C1 segment of cervical spinal cord (tissue), 14 donors: ENCODE measurements around the gene WFDC1.

ENCODE experiments used
- DNase-seq, 14 donors: peaks; one replicate each; lab custom pipeline; 2025; lab: John Stamatoyannopoulos, UW

The WFDC1 gene, protein sequence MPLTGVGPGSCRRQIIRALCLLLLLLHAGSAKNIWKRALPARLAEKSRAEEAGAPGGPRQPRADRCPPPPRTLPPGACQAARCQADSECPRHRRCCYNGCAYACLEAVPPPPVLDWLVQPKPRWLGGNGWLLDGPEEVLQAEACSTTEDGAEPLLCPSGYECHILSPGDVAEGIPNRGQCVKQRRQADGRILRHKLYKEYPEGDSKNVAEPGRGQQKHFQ

DNA sequence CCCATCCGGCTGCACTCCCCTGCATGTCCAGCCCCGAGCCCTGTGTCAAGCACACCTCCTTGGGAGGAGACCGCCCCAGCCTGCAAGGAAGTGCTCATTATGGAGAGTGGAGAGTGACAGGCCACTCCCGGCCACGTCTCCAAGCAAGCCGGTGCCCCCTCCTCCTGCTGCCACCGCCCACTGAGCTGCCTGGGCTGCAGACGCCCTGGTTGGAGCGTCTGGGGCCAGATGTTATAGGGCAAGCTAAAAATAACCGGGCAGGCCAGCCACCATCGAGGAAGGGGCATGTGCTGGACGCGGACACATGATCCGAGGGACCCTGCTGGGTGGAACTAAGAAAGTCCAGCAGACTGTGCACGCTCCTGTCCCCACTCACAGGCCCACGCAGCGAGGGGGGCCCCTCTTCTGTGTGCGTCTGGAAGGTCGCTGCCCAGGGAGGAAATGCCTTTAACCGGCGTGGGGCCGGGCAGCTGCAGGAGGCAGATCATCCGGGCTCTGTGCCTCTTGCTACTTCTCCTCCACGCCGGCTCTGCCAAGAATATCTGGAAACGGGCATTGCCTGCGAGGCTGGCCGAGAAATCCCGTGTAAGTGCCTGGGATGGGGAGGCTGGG, at the start of gene WFDC1:
TSS of gene WFDC1 (plus strand) at position 348 of the 612 bp plus-strand sequence. CDS start at position 442, 94 bp downstream.
- DNase-seq, result peak in 7 of 14 donors; percentile 6 to 45 (median 18)

DNA sequence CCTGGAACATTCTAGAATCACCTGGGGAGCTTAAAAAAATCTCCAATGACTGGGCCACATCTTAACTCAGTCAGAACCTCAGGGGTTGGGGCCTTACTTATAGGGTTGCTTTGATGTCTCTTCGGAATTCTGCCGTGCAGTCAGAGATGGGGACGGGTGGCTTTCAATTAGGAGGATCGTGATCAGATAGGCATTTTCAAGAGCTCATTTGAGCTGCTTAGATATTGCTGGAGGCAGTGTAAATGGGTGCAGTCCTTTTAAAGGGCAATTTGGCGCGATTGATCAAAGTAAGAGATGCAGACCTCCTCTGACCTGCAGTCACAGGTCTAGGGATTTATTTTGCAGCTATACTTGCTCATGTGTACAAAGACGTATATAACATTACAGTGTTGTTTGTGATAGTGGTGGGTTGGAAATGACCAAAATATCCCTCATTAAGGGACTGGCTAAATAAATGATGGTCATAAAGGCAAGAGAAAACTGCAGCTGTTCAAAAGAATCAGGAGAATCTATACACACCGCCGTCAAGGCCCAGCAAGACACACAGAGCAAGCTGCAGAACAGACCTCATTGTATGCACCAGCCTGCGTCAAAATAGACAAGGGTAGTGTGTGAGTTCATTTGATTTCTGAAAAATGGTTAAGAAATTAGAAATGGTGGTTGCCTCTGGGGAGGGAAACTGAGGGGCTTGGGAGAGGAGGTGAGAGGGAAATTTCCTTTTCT, 48.6 kb upstream of the WFDC1 start:
- DNase-seq, result no peak

DNA sequence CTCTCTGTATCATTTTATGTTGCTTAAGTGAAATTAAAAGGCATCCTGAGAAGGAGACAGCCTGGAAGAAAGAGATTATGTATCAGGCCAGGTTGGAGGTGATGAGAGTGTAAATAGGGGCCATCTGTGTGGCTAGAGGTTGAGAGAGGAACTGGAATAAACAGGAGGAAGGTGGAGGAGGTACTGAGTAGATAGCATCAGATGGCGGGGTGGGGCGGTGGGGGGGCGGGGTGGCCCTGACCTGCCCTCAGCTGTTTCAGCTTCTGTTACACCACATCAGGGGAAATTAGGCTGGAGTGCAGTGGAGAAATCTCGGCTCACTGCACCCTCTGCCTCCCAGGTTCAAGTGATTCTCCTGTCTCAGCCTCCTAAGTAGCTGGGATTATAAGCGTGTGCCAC, 48.0 kb upstream of the WFDC1 start:
- no peak for DNase-seq

DNA sequence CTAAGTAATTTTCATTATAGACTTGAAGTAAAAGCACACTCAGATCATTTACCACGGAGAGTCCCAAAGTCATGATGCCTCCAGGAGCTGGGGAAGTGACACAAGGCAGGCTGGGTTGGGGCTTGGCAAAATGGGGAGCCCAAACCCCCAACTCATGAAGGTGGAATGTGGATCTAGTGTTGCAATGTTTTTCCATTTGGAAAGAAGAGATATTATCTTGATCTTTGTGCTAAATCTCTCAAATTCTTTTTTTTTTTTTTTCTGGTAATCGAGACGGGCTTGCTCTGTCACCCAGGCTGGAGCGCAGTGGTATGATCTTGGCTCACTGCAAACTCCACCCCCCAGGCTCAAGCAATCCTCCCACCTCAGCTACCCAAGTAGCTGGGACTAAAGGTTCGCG, 47.3 kb upstream of the WFDC1 start:
- no peak for DNase-seq

DNA sequence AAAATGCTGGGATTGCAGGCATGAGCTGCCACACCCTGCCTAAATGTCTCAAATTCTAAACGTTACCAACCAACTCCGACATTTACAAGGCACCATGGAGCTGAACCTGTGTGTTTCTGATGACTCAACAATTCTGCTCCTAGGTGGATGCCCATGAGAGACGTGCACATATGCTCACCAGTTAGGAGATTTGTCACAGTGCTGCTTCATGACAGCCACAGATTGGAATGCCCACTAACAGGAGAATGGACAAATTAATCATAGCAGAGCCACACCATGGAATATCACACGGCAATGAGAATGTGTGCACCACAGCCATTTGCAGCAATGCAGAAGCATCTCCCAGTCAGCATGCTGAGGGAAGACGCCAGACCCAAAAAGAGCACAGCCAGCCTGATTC, 46.8 kb upstream of the WFDC1 start:
- DNase-seq, result no peak

DNA sequence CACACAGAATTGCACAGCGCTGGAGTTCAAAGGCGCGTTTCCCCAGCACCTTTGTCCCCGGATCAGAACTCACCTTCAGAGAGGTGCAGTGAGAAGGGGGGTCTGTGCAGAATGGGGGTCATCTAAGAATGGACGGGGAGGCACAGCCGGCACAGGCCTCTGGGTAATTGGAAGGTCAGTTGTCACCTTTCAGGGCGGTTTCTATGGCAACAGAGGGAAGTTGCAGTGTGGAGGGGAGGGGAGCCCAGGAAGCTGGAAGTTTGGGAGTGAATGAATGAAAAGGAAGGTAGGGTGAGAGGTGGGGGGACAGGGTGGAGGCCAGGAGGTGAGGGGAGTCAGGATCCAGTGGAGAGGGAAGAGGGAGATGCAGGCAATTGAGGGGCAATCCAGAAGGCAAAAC, 42.5 kb upstream of the WFDC1 start:
- DNase-seq, result no peak

DNA sequence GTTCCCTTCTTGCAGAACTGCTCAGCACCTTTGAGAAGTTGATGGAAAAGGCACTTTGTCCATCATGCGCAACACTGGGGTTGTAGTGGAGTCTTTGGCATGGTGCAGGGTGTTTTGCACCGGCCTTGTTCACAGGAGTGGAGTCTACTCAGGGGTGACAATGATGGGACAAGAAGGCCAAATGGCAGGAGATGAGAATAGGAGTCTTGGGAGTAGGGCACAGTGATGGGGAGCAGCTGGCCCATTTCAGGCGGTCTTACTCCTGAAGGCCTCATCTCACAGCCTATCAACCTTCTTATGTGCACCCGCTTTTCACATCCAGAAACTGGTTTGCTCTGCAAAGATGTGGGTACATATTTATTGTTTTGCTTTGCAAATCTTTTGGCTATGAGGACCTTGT, 41.5 kb upstream of the WFDC1 start:
- no peak for DNase-seq

DNA sequence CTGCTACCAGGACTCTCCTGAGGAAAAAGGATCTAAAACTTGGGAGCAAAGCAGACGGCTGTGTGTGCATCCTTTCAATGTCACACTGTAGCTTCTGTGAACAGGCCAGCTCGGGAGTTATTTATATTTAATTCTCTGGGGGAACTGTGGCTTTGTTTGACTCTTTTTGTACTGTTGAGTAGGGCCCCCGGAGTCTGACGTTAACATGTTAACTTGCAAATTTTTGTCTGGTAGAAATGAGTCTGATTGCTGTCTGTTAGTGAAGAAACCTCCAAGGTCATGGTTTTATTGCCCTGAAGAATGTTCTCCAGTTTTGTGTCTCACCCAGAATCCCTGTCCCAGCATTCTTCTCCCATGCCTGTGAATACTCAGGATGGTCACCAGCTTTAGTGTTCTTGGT, 40.6 kb upstream of the WFDC1 start:
- no peak for DNase-seq

DNA sequence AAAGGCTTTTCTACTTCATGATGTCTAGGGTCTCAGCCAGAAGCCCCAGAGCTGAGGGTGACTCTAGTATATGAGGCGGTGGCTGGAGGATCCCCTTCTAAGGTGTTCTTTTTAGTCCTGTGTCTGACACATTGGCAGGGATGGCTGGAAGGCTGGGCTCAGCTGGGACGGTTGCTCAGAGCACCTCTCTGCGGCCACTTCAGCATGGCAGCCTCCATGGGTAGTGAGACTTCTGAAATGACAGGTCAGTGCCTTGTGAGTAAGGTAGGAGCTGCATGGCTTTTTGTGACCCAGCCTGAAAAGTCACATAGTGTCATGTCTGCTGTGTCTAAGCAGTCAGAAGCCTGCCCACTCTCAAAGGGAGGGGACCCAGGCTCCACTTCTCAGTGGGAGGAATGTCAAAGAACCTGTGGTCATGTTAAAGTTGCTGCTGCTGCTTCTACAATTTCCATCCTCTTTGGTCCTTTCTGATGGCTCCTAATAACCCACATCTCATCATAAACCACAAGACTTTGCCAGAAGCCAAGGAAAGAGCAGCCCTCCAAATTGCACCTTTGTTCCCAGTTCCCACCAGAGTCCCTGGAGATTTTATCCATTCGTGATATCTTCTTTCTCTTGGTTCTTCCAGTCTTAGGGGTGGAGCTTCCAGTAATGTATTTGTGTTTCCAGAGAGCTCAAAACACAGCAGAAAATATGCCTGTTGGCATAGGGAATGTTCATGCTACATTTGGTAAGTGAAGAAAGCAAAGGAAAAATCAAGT, 39.4 kb upstream of the WFDC1 start:
- DNase-seq, result no peak

DNA sequence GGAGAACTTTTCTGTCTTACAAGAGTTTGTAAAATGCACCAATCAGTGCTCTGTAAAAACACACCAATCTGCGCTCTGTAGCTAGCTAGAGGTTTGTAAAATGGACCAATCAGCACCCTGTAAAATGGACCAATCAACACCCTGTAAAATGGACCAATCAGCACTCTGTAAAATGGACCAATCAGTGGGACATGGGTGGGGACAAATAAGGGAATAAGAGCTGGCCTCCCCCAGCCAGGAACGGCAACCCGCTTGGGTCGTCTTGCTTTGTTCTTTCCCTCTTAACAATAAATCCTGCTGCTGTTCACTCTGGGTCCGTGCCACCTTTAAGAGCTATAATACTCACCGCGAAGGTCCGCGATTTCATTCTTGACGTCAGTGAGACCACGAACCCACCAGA, 36.4 kb upstream of the WFDC1 start:
- no peak for DNase-seq

DNA sequence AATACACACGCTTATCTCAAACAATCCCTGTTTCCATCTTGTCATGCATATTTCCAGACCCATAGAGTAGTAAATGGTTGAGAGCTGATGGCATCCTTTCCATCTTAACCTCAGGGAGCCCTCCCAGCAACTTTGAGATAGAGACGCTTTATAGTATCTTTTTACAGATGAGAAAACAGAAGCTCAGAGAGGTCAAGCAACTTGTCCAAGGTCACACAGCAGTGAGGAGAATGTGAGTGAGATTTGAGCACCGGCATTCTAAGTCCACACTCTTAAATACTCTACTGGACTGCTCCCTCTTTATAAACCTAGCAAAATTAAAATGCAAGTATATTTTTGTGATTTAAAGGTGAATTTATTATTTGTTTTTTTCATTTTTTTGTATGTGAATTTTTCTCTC, 35.0 kb upstream of the WFDC1 start:
- no peak for DNase-seq

DNA sequence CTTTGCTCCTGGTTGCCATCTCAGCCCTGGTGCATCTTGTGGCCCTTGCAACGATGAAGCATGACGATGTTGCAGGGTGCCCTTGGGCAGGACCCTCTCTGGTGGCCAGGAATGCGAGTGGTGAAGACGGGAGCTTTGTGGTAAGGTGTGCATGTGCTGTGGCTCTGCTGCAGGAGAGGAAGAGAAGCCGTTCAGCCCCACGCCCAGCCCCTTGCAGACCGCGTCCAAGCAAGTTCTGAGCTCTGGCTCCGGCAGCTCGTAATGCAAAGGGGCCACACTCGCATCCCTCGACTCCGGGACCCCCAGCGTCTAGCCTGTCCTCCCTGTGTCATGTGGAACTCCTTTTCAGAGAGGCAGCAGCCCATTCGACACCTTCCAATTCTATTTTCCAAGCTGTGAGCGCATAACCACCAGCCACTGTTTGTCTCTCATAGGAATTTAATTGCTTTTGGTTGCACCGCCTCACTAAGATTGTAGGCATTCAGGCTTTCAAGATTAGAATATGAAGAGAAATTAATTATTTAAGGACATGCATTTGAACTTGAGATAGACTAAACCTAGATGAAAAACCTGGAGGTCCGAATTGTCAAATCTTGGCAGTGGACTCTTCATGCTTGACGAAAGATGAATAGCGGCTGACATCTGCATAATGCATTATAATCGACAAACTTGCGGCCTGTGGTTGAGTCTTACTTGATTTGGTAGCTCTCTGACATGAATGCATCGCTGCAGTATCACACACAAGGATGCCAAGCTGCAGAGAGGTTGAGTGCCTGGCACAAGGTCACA, 33.7 kb upstream of the WFDC1 start:
- DNase-seq, result no peak

DNA sequence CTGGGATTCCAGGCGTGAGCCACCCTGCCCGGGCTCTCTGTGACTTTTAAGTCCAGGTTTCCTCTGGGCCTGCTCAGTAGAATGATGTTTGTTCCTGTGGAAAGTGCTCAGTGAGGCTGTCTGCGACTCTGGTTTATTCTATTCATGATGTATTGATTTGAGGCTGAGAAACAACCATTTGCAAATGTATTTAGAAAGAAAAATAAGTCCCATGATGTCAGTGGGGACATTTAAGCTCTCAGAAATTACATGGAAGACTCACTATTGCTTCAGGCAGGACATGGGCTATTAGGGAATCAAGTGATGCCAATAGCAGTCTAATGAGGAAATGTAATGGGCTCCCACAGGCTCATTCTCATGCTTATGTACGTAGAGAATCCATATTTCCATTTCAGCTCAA, 32.6 kb upstream of the WFDC1 start:
- DNase-seq, result no peak

DNA sequence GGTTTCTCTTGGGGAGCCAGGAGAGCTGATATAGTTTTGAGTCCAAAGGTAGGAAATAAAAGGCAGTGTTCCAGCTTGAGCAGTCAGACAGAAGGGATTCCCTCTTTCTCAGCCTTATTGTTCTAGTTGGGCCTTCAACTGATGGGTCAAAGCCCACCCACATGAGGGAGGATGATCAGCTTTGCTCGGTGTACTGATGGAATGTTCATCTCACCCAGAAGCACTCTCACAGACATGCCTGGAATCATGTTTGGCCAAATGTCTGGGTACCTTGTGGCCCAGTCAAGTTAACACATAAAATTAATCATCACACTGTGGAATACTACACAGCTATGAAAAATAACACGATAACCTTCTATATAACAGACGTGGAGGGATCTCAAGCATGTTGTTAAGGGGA, 31.7 kb upstream of the WFDC1 start:
- no peak for DNase-seq

DNA sequence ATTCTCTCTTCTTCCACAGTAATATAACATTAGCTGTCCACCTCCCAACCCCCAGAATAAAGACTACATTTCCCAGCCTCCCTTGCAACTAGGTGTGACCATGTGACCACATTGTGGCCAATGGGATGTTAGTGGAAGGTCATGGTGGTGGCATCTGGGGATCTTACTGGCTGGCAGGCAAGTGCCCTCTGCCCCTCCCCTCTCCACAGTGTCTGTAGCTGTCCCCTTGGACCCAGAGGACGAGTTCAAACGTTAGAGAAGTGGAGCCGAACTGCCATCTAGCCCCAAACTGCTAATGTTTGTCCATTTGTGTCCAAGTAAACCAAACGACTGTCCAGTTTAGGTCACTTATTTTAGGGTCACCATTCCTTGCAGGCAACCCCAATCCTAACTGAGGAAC, 28.2 kb upstream of the WFDC1 start:
- DNase-seq, result peak in 11 of 14 donors; percentile 4 to 66 (median 34)

DNA sequence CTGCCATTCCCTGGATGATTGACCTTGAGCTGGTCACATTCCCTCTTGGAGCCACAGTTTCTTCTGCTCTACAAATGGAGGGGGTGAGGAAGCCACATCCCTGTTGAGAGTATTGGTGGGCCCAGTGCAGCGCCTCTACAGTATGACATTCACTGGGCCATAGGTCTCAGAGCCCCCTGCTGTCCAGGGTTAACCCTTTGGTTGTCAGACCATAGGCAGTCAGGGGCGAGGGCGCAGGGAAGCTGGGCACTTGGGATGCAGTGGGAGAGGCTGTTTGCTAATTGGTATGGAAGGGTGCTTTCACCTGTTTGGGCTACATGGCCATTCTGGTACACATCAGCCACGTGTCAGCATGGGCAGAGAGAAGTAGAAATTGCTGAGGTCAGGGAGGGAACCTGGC, 27.3 kb upstream of the WFDC1 start:
- DNase-seq, result no peak

DNA sequence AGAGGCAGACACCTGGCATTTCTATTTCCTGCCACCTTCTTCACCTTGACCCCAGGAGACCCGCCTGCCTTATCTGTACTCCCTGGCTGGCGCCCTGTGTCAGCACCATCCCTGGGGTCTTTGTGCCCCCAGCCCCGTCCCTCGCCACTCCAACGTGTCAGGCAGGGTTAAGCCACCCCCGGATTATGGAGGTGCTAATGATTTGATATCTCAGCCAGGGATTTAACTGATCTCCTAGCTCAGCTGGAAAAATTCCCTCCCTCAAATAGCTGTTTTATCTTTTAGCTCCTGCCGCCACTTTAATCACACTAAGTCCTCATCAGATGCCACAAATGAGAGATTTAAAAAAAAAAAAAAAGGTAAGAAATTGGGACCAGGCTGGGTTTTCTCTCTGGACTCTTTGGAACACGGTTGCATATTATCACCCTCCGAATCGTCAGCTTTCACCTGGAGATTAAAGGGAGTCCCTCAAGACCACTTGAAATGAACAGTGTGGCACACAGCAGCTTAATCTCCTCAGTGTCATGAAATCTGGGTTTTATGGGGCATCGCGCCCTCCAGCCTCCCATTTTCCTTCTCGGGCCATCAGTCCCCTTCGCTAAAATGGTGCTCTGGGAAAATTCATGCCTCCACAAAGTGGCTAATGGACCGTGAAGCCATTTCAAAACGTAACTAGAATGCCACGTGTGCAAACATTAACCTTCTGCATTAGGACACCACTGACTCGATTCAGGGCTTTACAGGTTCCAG, 26.2 kb upstream of the WFDC1 start:
- DNase-seq, result no peak

DNA sequence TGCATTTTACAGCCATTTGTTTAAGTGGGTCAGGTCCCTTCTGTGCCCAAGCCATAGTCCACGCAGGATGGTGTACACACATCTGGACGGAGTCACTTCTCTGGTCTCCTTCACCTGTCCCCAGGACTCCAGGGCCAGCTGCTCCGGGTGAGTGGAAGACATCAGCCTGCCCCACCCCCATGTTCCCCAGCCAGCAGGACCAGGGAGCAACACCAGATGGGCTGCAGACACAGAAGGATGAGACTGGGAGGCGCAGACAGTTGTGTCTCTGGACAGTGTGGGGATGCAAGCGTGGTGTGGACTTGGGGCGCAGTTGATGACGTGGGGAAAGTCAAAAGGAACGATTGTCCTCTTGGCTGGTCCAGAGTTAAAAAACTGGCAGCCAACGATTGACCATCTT, 24.6 kb upstream of the WFDC1 start:
- no peak for DNase-seq

DNA sequence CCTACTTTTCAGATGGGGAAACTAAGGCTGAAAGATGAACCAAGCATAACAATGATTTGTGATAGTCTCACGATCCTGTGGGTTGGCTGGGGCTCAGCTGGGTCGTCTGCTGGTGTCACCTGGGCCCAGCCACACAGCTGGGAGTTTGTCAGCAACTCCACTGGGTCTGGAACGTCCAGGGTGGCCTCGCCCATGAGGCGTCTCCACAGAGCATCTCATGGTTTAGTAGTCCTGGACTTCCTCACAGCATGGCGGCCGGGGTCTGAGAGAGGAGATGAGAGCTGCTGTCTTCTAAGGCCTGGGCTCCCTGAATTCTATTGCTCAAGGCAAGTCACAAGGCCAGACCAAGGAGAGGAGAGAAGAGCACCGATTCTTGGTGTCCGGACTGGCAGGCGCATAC, 24.1 kb upstream of the WFDC1 start:
- DNase-seq, result no peak

DNA sequence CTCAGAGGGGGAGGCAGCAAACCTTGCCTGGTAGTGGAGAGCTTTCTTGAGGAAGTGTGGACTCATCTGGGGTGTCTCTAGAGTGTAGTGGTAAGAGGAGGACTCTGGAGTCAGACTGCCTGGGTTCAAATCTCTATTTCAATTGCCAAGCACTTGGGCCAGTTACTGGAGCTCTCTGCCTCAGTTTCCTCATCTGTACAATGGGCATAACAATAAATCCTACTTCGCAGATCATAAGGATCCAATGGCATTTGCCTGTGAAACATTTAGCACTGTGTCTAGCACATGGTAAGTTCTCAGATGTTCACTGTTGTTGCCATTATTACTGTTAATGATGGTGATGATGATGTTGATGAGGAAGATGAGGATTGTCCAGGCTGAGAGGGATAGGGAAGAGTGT, 23.6 kb upstream of the WFDC1 start:
- no peak for DNase-seq

DNA sequence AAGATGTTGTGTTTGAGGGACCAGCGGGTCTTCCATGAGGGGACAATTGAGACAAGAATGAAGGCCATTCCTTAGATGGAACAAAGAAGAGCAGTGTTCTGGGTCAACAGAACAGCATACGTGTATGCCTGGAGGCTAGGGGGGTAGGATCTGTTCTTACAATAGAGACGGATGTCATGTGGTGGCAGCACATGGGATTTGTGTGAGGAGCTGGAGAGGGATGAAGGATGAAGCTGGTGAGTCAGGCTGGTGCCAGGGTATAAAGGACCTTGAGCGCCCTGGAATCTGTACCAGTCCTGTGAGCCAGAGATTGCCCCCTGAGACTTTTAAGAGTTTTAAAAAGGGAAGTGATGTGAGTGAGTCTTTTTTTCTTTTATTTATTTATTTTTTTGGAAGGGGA, 22.8 kb upstream of the WFDC1 start:
- no peak for DNase-seq
